CD4-positive, alpha-beta T cell (primary cell): ENCODE measurements around the gene SPSB1. TPM values are rescaled to one million over a fixed set of nuclear protein-coding genes. Genes with fewer than 3 reads are reported as not detected.
A peak's percentile ranks its signal among the peaks of the same experiment; 100 is the strongest.

Experiments
- ATAC-seq: fragments of 200-7000 bp; cut with Tn5 transposase; one replicate; pipeline ENCODE4 v1.10.0; 2022; ENCODE audit warnings: mild to moderate bottlenecking; ENCODE audit not compliant: poor library complexity
- CTCF ChIA-PET: fragments of 350-600 bp; sonication (Branson Sonifier 250); formaldehyde crosslinking; loops from one replicate; lab custom pipeline; 2021; ENCODE audit warnings: antibody characterized with exemption, inconsistent platforms; lab: Charles Lee
- POLR2A ChIA-PET: fragments of 350-600 bp; sonication (Branson Sonifier 250); formaldehyde crosslinking; loops from one replicate; lab custom pipeline; 2021; ENCODE audit warnings: antibody characterized with exemption, inconsistent platforms; lab: Charles Lee
- DNase-seq, 14 experiments: peaks; one replicate each; pipeline ENCODE4 v3.0.0-alpha.2; 2013 to 2020; ENCODE audit warnings: mixed read lengths in 2 of 14
- H3K27ac ChIP-seq, 2 donors: one replicate each; pipeline versions ENCODE4 v1.5.1 to v1.7.0; 2013; ENCODE audit warnings: low read length in 2 of 2, low read depth in 1 of 2, mild to moderate bottlenecking in 1 of 2
- H3K27me3 ChIP-seq, 2 experiments: 1 replicate in 1 of 2; 2 replicates in 1 of 2; pipeline versions ENCODE4 v1.6.1 to v1.7.0; 2013; ENCODE audit warnings: low read length in 2 of 2, control low read depth in 1 of 2, mild to moderate bottlenecking in 1 of 2, moderate library complexity in 1 of 2; ENCODE audit not compliant: insufficient read depth in 2 of 2, control insufficient read depth in 1 of 2
- H3K36me3 ChIP-seq: one replicate; pipeline ENCODE4 v1.6.1; 2013; ENCODE audit warnings: low read length, control low read depth; ENCODE audit not compliant: insufficient read depth
- H3K4me1 ChIP-seq: one replicate; pipeline ENCODE4 v1.6.1; 2013; ENCODE audit warnings: low read length, control low read depth; ENCODE audit not compliant: insufficient read depth
- H3K4me3 ChIP-seq: one replicate; pipeline ENCODE4 v1.5.1; 2013; ENCODE audit warnings: mild to moderate bottlenecking, low read length, moderate library complexity
- H3K9me3 ChIP-seq, 2 experiments: 1 replicate in 1 of 2; 2 replicates in 1 of 2; pipeline versions ENCODE4 v1.6.1 to v1.7.0; 2013; ENCODE audit warnings: low read length in 2 of 2, mild to moderate bottlenecking in 2 of 2, control low read depth in 1 of 2, moderate library complexity in 1 of 2; ENCODE audit not compliant: control insufficient read depth in 1 of 2, insufficient read depth in 1 of 2
- H3K27ac Mint-ChIP-seq: one replicate; pipeline ENCODE4 v1.8.0; 2020; ENCODE audit warnings: mixed read lengths
- H3K27me3 Mint-ChIP-seq: one replicate; pipeline ENCODE4 v1.8.0; 2021; ENCODE audit warnings: mixed read lengths
- H3K36me3 Mint-ChIP-seq: one replicate; pipeline ENCODE4 v1.8.0; 2021; ENCODE audit warnings: low read depth, mixed read lengths
- H3K4me1 Mint-ChIP-seq: one replicate; pipeline ENCODE4 v1.8.0; 2021; ENCODE audit warnings: low read depth, mixed read lengths
- H3K4me3 Mint-ChIP-seq: one replicate; pipeline ENCODE4 v1.8.0; 2020; ENCODE audit warnings: mild to moderate bottlenecking, mixed read lengths
- H3K9me3 Mint-ChIP-seq: one replicate; pipeline ENCODE4 v1.8.0; 2020; ENCODE audit warnings: mixed read lengths
- CTCF ChIP-seq: fragments of 200-600 bp; IDR thresholded peaks from one replicate; pipeline ENCODE4 v1.8.0; 2022; ENCODE audit warnings: antibody characterized with exemption, mild to moderate bottlenecking
- intact Hi-C, 2 experiments: fragments of 100-400 bp; cut with DNase I in 1 of 2; cut with micrococcal nuclease in 1 of 2; formaldehyde crosslinking; loops; one replicate each; pipeline versions ENCODE4 v1.15.1 to v1.9.0; 2023 to 2025; cut with DNase I, micrococcal nuclease
- total RNA-seq, 174 experiments: library from RNA in 2 of 174; stranded (reverse) in 2 of 174; gene quantifications; one replicate each; pipeline ENCODE4 v1.2.3 and lab custom pipeline; 2021 to 2026

SPSB1 gene
- total RNA-seq, 2 experiments from 2014 or later: 1.9 to 2.3 TPM

- peak overlapping the region; percentile 71 for H3K4me3 Mint-ChIP-seq
- peaks cover 67% of the 10 kb centered on the region for H3K4me1 ChIP-seq
- DNase-seq (peak in 1 of 14 experiments; percentile 17), ATAC-seq (no peak)
- peak overlapping the region; percentile 45 for H3K27ac Mint-ChIP-seq
- TF ChIP-seq CTCF: no peak
- H3K9me3 Mint-ChIP-seq: no peaks in the 10 kb centered on the region
- ChIA-PET POLR2A (no interaction called here), CTCF (no interaction called here)
- H3K9me3 ChIP-seq: peaks cover 0 to 3% of the 10 kb centered on the region in 2 experiments
- no peaks in the 10 kb centered on the region for H3K36me3 ChIP-seq
- peak overlapping the region; percentile 46 for H3K4me3 ChIP-seq
- no peaks in the 10 kb centered on the region for H3K27me3 Mint-ChIP-seq
- intact Hi-C loops: no loop called here
- H3K27ac ChIP-seq: no peak overlapping the region
- no peaks in the 10 kb centered on the region for H3K27me3 ChIP-seq
- H3K4me1 Mint-ChIP-seq: peaks cover 71% of the 10 kb centered on the region
- no peaks in the 10 kb centered on the region for H3K36me3 Mint-ChIP-seq
Measured at GRCh38 chr1:9416506-9416905, 123.8 kb downstream of the SPSB1 start.

GRCh38 chr1:9416918-9417500, 124.3 kb downstream of the SPSB1 start:
- intact Hi-C loops: no loop called here
- peaks cover 0 to 3% of the 10 kb centered on the region in 2 experiments for H3K9me3 ChIP-seq
- peak overlapping the region; percentile 50 for H3K4me3 Mint-ChIP-seq
- peak overlapping the region; percentile 45 for H3K27ac Mint-ChIP-seq
- no peaks in the 10 kb centered on the region for H3K9me3 Mint-ChIP-seq
- ChIA-PET CTCF (no interaction called here), POLR2A (interaction anchor here (0.8 to 1.0 kb wide), 2 partner anchors 11 to 17 kb away, joined by 4 read pairs; no protein-coding TSS in a partner anchor)
- TF ChIP-seq CTCF: no peak
- H3K27me3 Mint-ChIP-seq: no peaks in the 10 kb centered on the region
- H3K27ac ChIP-seq: no peak overlapping the region
- H3K36me3 ChIP-seq: no peaks in the 10 kb centered on the region
- H3K36me3 Mint-ChIP-seq: no peaks in the 10 kb centered on the region
- H3K4me1 Mint-ChIP-seq: peaks cover 69% of the 10 kb centered on the region
- no peak for DNase-seq
- ATAC-seq: no peak
- peak overlapping the region; percentile 46 for H3K4me3 ChIP-seq
- peaks cover 66% of the 10 kb centered on the region for H3K4me1 ChIP-seq
- H3K27me3 ChIP-seq: no peaks in the 10 kb centered on the region

GRCh38 chr1:9417695-9418094, 125.0 kb downstream of the SPSB1 start:
- Histone ChIP-seq H3K27ac (no peak overlapping the region), H3K9me3 (peaks cover 0 to 3% of the 10 kb centered on the region in 2 experiments), H3K36me3 (no peaks in the 10 kb centered on the region), H3K4me1 (peaks cover 61% of the 10 kb centered on the region), H3K4me3 (peak overlapping the region; percentile 46), H3K27me3 (no peaks in the 10 kb centered on the region)
- H3K27ac Mint-ChIP-seq: peak overlapping the region; percentile 45
- intact Hi-C loops: no loop called here
- peak; percentile 47 for ATAC-seq
- ChIA-PET POLR2A (interaction anchor here (0.8 to 1.0 kb wide), 2 partner anchors 11 to 16 kb away, joined by 4 read pairs; no protein-coding TSS in a partner anchor), CTCF (interaction anchor here (0.6 kb wide), 1 partner anchor 750 kb away, joined by 4 read pairs; no protein-coding TSS in a partner anchor)
- DNase-seq: peak in 10 of 14 experiments; percentile 14 to 62 (median 32)
- H3K4me1 Mint-ChIP-seq: peaks cover 64% of the 10 kb centered on the region
- no peaks in the 10 kb centered on the region for H3K36me3 Mint-ChIP-seq
- H3K4me3 Mint-ChIP-seq: peak overlapping the region; percentile 50
- no peaks in the 10 kb centered on the region for H3K9me3 Mint-ChIP-seq
- H3K27me3 Mint-ChIP-seq: no peaks in the 10 kb centered on the region
- TF ChIP-seq CTCF: no peak
